Heart left ventricle (tissue), 16 donors: Measurements from ENCODE around the gene RACK1. TPM values are rescaled to one million over a fixed set of nuclear protein-coding genes. Genes with fewer than 3 reads are reported as not detected.

ENCODE experiments used
- ATAC-seq, 4 donors: fragments of 200-7000 bp; cut with Tn5 transposase; one replicate each; pipeline ENCODE4 v1.9.1; 2020 to 2022; ENCODE audit warnings: moderate library complexity in 4 of 4, mild to moderate bottlenecking in 3 of 4, moderate number of reproducible peaks in 1 of 4
- DNase-seq, 5 donors: peaks; one replicate each; pipeline ENCODE4 v3.0.0-alpha.2; 2020
- H3K27ac ChIP-seq, 12 donors: fragments of 200-600 bp; sonication (generic) in 4 of 12; one replicate each; pipeline versions ENCODE4 v1.5.0 to v1.8.0; 2016 to 2022; ENCODE audit warnings: mild to moderate bottlenecking in 2 of 12
- H3K27me3 ChIP-seq, 9 donors: fragments of 200-600 bp; sonication (generic) in 2 of 9; one replicate each; pipeline versions ENCODE4 v1.5.1 to v1.8.0; 2016 to 2022; ENCODE audit warnings: mild to moderate bottlenecking in 3 of 9
- H3K36me3 ChIP-seq, 9 donors: fragments of 200-600 bp; sonication (generic) in 2 of 9; one replicate each; pipeline versions ENCODE4 v1.5.0 to v1.8.0; 2018 to 2022; ENCODE audit warnings: mild to moderate bottlenecking in 2 of 9
- H3K4me1 ChIP-seq, 12 donors: fragments of 200-600 bp; sonication (generic) in 4 of 12; one replicate each; pipeline versions ENCODE4 v1.5.0 to v1.8.0; 2016 to 2022; ENCODE audit warnings: mild to moderate bottlenecking in 3 of 12
- H3K4me3 ChIP-seq, 12 donors: fragments of 200-600 bp; sonication (generic) in 4 of 12; one replicate each; pipeline versions ENCODE4 v1.5.0 to v1.8.0; 2017 to 2022; ENCODE audit warnings: mild to moderate bottlenecking in 9 of 12, moderate library complexity in 4 of 12
- H3K9me3 ChIP-seq, 12 donors: fragments of 200-600 bp; sonication (generic) in 4 of 12; one replicate each; pipeline versions ENCODE4 v1.5.0 to v1.8.0; 2016 to 2022; ENCODE audit warnings: mild to moderate bottlenecking in 1 of 12
- POLR2A ChIP-seq, 2 donors: fragments of 450-650 bp; IDR thresholded peaks; one replicate each; pipeline ENCODE4 v1.6.1; 2017; ENCODE audit warnings: antibody characterized with exemption in 2 of 2, mild to moderate bottlenecking in 2 of 2, moderate library complexity in 2 of 2
- WGBS, 4 donors: extraction: QIAGEN DNeasy Blood & Tissue Kit in 2 of 4; methylation state at CpG; one replicate each; pipeline versions ENCODE4 v1.1.5 to v1.1.7; 2013 to 2018; 5-methylcytosine and 5-hydroxymethylcytosine counted together
- intact Hi-C, 10 donors: fragments of 100-400 bp; cut with DNase I; formaldehyde crosslinking; loops; one replicate each; pipeline versions ENCODE4 v1.11.1 to v1.14.2; 2022
- polyA plus RNA-seq, 2 donors: library from polyadenylated mRNA; stranded (reverse); fragments of 200-250 nt; gene quantifications; one replicate each; pipeline ENCODE4 v1.2.3, GENCODE V29; 2013
- total RNA-seq, 9 donors: library from RNA; depleted of rRNA in 2 of 9; stranded (reverse); fragments of >200 nt in 2 of 9; fragmentation: NEBNext Ultra II Directional in 3 of 9; extraction: Animal tissue kit (Norgen Biotek cat#: 25700) in 3 of 9; gene quantifications; one replicate each; pipeline versions ENCODE4 v1.1.0 to v1.2.4, GENCODE V29; 2016 to 2023
- TF ChIP-seq, protein P1 (sequence below), 12 donors: fragments of 200-600 bp; sonication (generic) in 4 of 12; IDR thresholded peaks; one replicate each; pipeline versions ENCODE4 v1.5.0 to v1.8.0; 2018 to 2022; ENCODE audit warnings: antibody characterized with exemption in 12 of 12, mild to moderate bottlenecking in 5 of 12
- donor health status: ischemic (EF 13 %, LVEDD 7.1; RV severe dilation, severe dysfunction).
- donor health status: healthy with polysubstance abuse.
- donor health status: DM: no; HTN: yes; CAD: no.
- donor health status: DM: no; HTN: no; CAD: no.
- donor health status: ischemic (EF 25% LVEDD 6.9; RV normal size, moderate dysfunction).
- donor health status: ischemic (EF 25% LVEDD 5.7; RV mildly dilated, moderate dysfunction).
- donor health status: healthy.
- donor health status: DM: yes; HTN: yes; CAD: no.
- donor health status: ischemic (EF 35%, LVEDD 5.7; RV mildly dilated, moderate dysfunction).
- donor health status: nonischemic (EF 11% LVEDD 7.7; RV severe dilation, severe dysfunction).
- donor health status: DM: yes; HTN: yes; CAD: no.
- donor health status: PGD.
- donor health status: ischemic (EF 29% LVEDD 5.4; RV normal size, mild dysfunction).
- donor health status: nonischemic (EF 23%, LVEDD 6.1; RV moderate dilation, normal function).

RACK1 gene
- total and polyA plus RNA-seq, 11 donors, result 560 to 2,287 (median 862) TPM

DNA sequence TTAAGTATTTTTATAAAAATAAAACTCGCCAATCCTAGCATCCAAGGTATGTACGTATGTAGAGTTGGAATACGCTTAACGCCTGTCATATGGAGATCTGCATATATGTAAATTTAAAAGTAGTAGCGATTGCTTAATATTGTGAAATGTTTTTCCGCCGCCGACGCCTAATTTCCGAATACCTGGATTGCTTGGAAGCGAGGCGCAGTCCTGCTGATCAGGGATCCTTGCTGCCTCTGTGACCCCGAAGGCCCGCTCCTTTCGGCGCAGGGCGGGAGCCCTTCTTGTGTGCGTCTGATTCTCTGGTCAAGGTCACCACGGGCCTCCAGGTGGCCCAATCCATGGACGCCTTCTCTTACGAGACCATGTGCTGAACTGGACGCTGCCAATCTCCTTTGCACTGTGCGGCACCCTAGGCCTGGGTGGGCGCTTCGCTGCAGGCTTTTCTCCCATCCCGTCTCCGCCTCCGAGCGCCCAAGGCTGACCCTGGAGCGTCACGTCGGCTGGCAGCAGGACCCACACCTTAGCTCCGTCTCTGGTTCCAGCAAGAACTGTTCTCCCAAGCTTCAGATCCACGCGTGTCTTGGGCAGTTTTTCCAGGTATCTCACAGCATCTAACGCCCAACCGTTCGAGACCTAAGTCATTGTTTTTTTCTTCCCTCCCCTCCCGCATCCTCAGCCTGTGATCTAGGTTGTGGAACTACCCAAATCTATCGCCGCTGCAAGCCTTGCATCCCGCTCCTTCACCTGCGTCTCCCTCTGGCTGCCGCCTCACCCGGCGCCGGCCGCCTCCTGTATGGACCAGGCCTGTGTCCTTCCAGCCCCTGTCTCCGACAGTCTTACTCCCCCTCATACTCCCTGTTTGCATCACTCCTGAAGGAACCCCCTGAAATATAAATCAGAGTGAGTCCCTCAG is 24.2 kb downstream of the RACK1 start:
- Histone ChIP-seq H3K4me3 (no peak overlapping the region), H3K9me3 (no peaks in the 10 kb centered on the region), H3K27me3 (no peaks in the 10 kb centered on the region), H3K27ac (no peak overlapping the region), H3K4me1 (peaks cover 0 to 52% (median 22%) of the 10 kb centered on the region in 12 donors), H3K36me3 (no peaks in the 10 kb centered on the region)
- intact Hi-C loops, result loop anchor here in 3 of 10 donors (5.0 kb wide), 2 partner anchors 32 to 43 kb away; partner anchors contain the start of gene TRIM52 (in 2 of the 3)
- ATAC-seq (no peak), DNase-seq (no peak)
- WGBS, 4 donors, result 75 to 78% (median 76%) methylated on average over 49 of the region's 49 CpGs
- TF ChIP-seq, protein P1, sequence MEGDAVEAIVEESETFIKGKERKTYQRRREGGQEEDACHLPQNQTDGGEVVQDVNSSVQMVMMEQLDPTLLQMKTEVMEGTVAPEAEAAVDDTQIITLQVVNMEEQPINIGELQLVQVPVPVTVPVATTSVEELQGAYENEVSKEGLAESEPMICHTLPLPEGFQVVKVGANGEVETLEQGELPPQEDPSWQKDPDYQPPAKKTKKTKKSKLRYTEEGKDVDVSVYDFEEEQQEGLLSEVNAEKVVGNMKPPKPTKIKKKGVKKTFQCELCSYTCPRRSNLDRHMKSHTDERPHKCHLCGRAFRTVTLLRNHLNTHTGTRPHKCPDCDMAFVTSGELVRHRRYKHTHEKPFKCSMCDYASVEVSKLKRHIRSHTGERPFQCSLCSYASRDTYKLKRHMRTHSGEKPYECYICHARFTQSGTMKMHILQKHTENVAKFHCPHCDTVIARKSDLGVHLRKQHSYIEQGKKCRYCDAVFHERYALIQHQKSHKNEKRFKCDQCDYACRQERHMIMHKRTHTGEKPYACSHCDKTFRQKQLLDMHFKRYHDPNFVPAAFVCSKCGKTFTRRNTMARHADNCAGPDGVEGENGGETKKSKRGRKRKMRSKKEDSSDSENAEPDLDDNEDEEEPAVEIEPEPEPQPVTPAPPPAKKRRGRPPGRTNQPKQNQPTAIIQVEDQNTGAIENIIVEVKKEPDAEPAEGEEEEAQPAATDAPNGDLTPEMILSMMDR (IDR thresholded peaks at IDR 0.05), result no peak
- TF ChIP-seq POLR2A (IDR thresholded peaks at IDR 0.05), result no peak

DNA sequence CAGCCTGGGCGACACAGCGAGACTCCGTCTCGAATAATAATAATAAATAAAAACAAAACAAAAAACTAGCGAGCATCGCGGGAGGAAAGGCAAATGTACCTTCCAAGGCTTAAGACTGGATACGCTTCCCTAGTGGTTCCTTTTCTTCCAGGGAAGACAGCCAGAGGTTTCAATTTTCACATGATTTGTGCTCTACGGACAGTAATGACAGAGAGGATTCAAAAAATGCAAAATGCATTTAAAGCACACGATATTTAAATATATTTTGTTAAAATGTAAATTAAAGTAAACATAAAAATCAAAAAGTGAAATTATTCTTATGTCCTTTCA is 24.9 kb downstream of the RACK1 start:
- Histone ChIP-seq H3K27me3 (no peaks in the 10 kb centered on the region), H3K36me3 (no peaks in the 10 kb centered on the region), H3K4me3 (peak overlapping the region in 10 of 12 donors; percentile 12 to 64 (median 56)), H3K9me3 (no peaks in the 10 kb centered on the region), H3K27ac (peak overlapping the region in 8 of 12 donors; percentile 33 to 79 (median 67)), H3K4me1 (peaks cover 0 to 47% (median 15%) of the 10 kb centered on the region in 12 donors)
- intact Hi-C loops, result loop anchor here in 3 of 10 donors (1.0 kb wide), 3 partner anchors 11 to 30 kb away; no protein-coding TSS in a partner anchor
- DNase-seq, result no peak
- 36 to 44% (median 39%) methylated on average over 10 of the region's 10 CpGs for WGBS, 4 donors
- ATAC-seq, result no peak
- no peak for TF ChIP-seq POLR2A (IDR thresholded peaks at IDR 0.05)
- TF ChIP-seq, protein P1 (IDR thresholded peaks at IDR 0.05), result no peak

DNA sequence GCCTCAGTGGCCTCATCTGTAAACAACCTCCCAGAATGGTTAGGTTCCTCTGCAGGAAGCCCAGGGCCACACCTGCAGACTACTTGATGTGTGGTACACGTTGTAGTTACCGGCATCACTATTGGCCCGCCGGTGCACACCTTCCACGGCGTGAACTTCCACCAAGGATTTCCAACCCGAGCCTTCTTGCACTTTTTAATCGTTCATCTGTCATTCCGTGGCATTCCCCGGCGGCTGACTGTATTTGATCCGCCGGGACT is 26.0 kb downstream of the RACK1 start:
- no peak for TF ChIP-seq POLR2A (IDR thresholded peaks at IDR 0.05)
- TF ChIP-seq, protein P1 (IDR thresholded peaks at IDR 0.05), result no peak
- H3K9me3 ChIP-seq, result no peaks in the 10 kb centered on the region
- intact Hi-C loops, result loop anchor here in 3 of 10 donors (1.0 kb wide), 3 partner anchors 10 to 29 kb away; no protein-coding TSS in a partner anchor
- H3K4me3 ChIP-seq, result peak overlapping the region in 11 of 12 donors; percentile 31 to 64 (median 53)
- DNase-seq, result no peak
- peak overlapping the region in 11 of 12 donors; percentile 4 to 79 (median 70) for H3K27ac ChIP-seq
- 2 to 7% (median 3%) methylated on average over 13 of the region's 13 CpGs for WGBS, 4 donors
- H3K27me3 ChIP-seq, result no peaks in the 10 kb centered on the region
- peaks cover 0 to 47% (median 15%) of the 10 kb centered on the region in 12 donors for H3K4me1 ChIP-seq
- H3K36me3 ChIP-seq, result no peaks in the 10 kb centered on the region
- ATAC-seq, result peak in 2 of 4 donors; percentile 0 to 1

DNA sequence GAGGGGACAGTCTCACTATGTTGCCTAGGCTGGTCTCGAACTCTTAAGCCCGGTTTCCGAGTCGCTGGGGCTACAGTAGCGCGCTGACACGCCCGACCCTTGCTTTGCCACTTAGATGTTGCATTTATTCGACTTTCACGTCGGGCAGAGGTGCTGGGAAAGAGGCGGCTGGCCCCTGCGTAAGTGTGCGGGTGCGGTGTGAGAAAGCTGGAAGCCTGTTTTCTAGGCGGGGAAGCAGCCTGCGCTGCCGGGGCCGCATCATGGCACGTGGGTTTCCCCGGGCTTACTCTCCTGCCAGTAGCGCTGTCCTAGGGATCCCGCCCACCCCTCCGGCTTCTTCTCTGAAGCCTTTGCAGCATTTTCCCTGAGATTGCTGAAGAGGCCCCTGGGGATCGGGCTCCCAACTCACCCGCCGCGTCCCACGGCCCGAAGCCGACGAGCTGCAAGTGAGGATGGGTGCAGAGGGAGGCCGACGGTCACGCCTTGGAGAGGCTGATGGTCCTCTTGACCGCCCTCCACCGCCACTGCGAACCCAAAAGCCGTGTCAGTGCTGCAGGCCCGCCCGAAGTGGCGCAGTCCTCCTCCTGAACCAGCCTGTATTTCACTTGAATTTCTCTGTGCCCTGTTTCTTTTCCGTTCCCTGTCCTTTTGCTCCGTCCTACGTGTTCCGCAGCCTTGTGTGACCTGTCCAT is 26.4 kb downstream of the RACK1 start:
- WGBS, 4 donors, result 0 to 1% (median 0%) methylated on average over 33 to 46 of the region's 46 CpGs
- peak in 3 of 5 donors; percentile 52 to 78 (median 60) for DNase-seq
- Histone ChIP-seq H3K9me3 (no peaks in the 10 kb centered on the region), H3K4me1 (peaks cover 0 to 44% (median 15%) of the 10 kb centered on the region in 12 donors), H3K27me3 (no peaks in the 10 kb centered on the region), H3K27ac (peak overlapping the region in 11 of 12 donors; percentile 4 to 79 (median 70)), H3K4me3 (peak overlapping the region in 11 of 12 donors; percentile 31 to 64 (median 53)), H3K36me3 (no peaks in the 10 kb centered on the region)
- TF ChIP-seq POLR2A (IDR thresholded peaks at IDR 0.05), result no peak
- TF ChIP-seq, protein P1 (IDR thresholded peaks at IDR 0.05), result peak in 4 of 12 donors; percentile 7 to 39 (median 11)
- intact Hi-C loops, result no loop called here
- peak; percentile 17 to 42 (median 24) for ATAC-seq
